K562 (cell line): ENCODE data around the gene GLTP. TPM values are rescaled to one million over a fixed set of nuclear protein-coding genes. Genes with fewer than 3 reads are reported as not detected.

Experiments used
- ARID2 ChIP-seq: fragments of 450-650 bp; IDR thresholded peaks from 2 replicates; pipeline ENCODE4 v1.6.1; 2017; ENCODE audit warnings: antibody characterized with exemption, mild to moderate bottlenecking
- CBFA2T2 ChIP-seq: fragments of 450-650 bp; conservative IDR thresholded peaks from 2 replicates; pipeline ENCODE4 v1.6.1; 2017; ENCODE audit warnings: mild to moderate bottlenecking
- HCFC1 ChIP-seq: IDR thresholded peaks from 2 replicates; pipeline ENCODE4 v1.6.1; 2012; ENCODE audit warnings: low read depth, low read length, improper control_type of control experiment
- MXI1 ChIP-seq: IDR thresholded peaks from 2 replicates; pipeline ENCODE4 v1.6.1; 2011; ENCODE audit warnings: low read depth, mild to moderate bottlenecking, improper control_type of control experiment, low read length
- NFXL1 ChIP-seq: fragments of 450-650 bp; formaldehyde crosslinking; IDR thresholded peaks from 2 replicates; pipeline ENCODE4 v1.4.0; 2021; ENCODE audit warnings: mild to moderate bottlenecking
- NONO ChIP-seq, 2 experiments: fragments of 200-400 bp in 1 of 2; fragments of 450-650 bp in 1 of 2; formaldehyde crosslinking in 1 of 2; IDR thresholded peaks; 2 replicates each; pipeline ENCODE4 v1.6.1; 2017; ENCODE audit warnings: low read depth in 2 of 2, mild to moderate bottlenecking in 2 of 2, moderate library complexity in 2 of 2, low read length in 1 of 2
- PCBP1 ChIP-seq: fragments of 200-400 bp; formaldehyde crosslinking; IDR thresholded peaks from 2 replicates; pipeline ENCODE4 v1.6.1; 2018; ENCODE audit warnings: mild to moderate bottlenecking, low read depth, low read length; ENCODE audit not compliant: poor library complexity, severe bottlenecking
- STAT5A ChIP-seq: IDR thresholded peaks from 2 replicates; pipeline ENCODE4 v1.6.1; 2012; ENCODE audit warnings: low read length, inconsistent platforms, borderline replicate concordance
- TFAM ChIP-seq: fragments of 250-450 bp; sonication (Bioruptor Pico); conservative IDR thresholded peaks from 2 replicates; pipeline ENCODE4 v1.5.0; 2021; ENCODE audit warnings: mild to moderate bottlenecking, moderate library complexity
- ZNF311 ChIP-seq: fragments of 250-450 bp; sonication (Bioruptor Pico); IDR thresholded peaks from 2 replicates; pipeline ENCODE4 v1.4.0; 2020; ENCODE audit warnings: mild to moderate bottlenecking, moderate library complexity
- ZNF324 ChIP-seq: fragments of 250-450 bp; sonication (Bioruptor Pico); IDR thresholded peaks from 2 replicates; pipeline ENCODE4 v1.4.0; 2020; ENCODE audit warnings: mild to moderate bottlenecking
- ZNF444 ChIP-seq: fragments of 250-450 bp; sonication (Bioruptor Pico); IDR thresholded peaks from 2 replicates; pipeline ENCODE4 v1.4.0; 2020; ENCODE audit warnings: mild to moderate bottlenecking, moderate library complexity
- polyA plus RNA-seq, 8 experiments: library from polyadenylated mRNA; depleted of rRNA in 4 of 8; stranded (reverse) in 5 of 8; unstranded in 3 of 8; fragments of >200 nt; fragmentation: Nextera tagmentation in 2 of 8; fragmentation: Illumina TruSeq in 1 of 8; extraction: Ambion mirVana in 2 of 8; extraction: Trizol in 1 of 8; gene quantifications; 2 replicates each; pipeline versions ENCODE4 v1.2.1 to v1.2.3, GENCODE V29; 2011 to 2014; ENCODE audit warnings: inconsistent platforms in 1 of 8, missing spikeins in 1 of 8
- total RNA-seq, 7 experiments: library from RNA; depleted of rRNA in 6 of 7; stranded (reverse); fragments of >200 nt in 6 of 7; fragmentation: Illumina TruSeq in 2 of 7; extraction: Trizol in 2 of 7; gene quantifications; 2 replicates each; pipeline versions ENCODE4 v1.2.1 to v1.2.3, GENCODE V29; 2011 to 2021; ENCODE audit warnings: low replicate concordance in 1 of 7
- TF ChIP-seq, protein P1 (sequence below), 2 experiments: IDR thresholded peaks in 1 of 2; conservative IDR thresholded peaks in 1 of 2; 2 replicates each; pipeline ENCODE4 v1.6.1; 2016; ENCODE audit warnings: low read depth in 2 of 2, mild to moderate bottlenecking in 1 of 2, missing compliant biosample characterization in 1 of 2, missing genetic modification characterization in 1 of 2, moderate library complexity in 1 of 2
- TF ChIP-seq, protein P2 (sequence below): fragments of 250-450 bp; sonication (Bioruptor Pico); IDR thresholded peaks from 2 replicates; pipeline ENCODE4 v1.5.0; 2020; ENCODE audit warnings: mild to moderate bottlenecking, borderline replicate concordance
- TF ChIP-seq, protein P3 (sequence below): fragments of 250-450 bp; sonication (Bioruptor Pico); IDR thresholded peaks from 2 replicates; pipeline ENCODE4 v1.5.0; 2020; ENCODE audit warnings: mild to moderate bottlenecking
- TF ChIP-seq, protein P4 (sequence below): fragments of 150-350 bp; IDR thresholded peaks from 2 replicates; pipeline ENCODE4 v1.6.1; 2014; ENCODE audit warnings: low read depth, mild to moderate bottlenecking, low read length, borderline replicate concordance

Gene GLTP
- total and polyA plus RNA-seq, 9 of the 15 experiments (the other 6 are each of a cell fraction or from before 2014, with no cell fraction given), result 4.4 to 8.3 (median 6.1) TPM

GRCh38 chr12:109880043-109880931 lies at the start of gene GLTP (continued):
- TF ChIP-seq, protein P1, sequence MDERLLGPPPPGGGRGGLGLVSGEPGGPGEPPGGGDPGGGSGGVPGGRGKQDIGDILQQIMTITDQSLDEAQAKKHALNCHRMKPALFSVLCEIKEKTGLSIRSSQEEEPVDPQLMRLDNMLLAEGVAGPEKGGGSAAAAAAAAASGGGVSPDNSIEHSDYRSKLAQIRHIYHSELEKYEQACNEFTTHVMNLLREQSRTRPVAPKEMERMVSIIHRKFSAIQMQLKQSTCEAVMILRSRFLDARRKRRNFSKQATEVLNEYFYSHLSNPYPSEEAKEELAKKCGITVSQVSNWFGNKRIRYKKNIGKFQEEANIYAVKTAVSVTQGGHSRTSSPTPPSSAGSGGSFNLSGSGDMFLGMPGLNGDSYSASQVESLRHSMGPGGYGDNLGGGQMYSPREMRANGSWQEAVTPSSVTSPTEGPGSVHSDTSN (CRISPR knock-in tag; IDR thresholded peaks at IDR 0.05; ENCODE audit: low read depth), result no peak
- TF ChIP-seq, protein P1 (tag; conservative IDR thresholded peaks at IDR 0.05; ENCODE audit: low read depth), result no peak
- TF ChIP-seq PCBP1 (no peak), ARID2 (no peak), STAT5A (no peak), MXI1 (no peak), NFXL1 (CRISPR knock-in tag) (no peak), CBFA2T2 (no peak), TFAM (CRISPR knock-in tag) (no peak), ZNF444 (CRISPR knock-in tag) (no peak), NONO (IDR thresholded peaks at IDR 0.05; ENCODE audit: low read depth in 2 of 2, low read length in 1 of 2) (0 out of 4 replicates have a peak, but pooled peaks of 1 of the 2 experiments have one; percentile 62), ZNF324 (CRISPR knock-in tag) (no peak), ZNF311 (CRISPR knock-in tag) (no peak), HCFC1 (peak; percentile 72)
- TF ChIP-seq, protein P2, sequence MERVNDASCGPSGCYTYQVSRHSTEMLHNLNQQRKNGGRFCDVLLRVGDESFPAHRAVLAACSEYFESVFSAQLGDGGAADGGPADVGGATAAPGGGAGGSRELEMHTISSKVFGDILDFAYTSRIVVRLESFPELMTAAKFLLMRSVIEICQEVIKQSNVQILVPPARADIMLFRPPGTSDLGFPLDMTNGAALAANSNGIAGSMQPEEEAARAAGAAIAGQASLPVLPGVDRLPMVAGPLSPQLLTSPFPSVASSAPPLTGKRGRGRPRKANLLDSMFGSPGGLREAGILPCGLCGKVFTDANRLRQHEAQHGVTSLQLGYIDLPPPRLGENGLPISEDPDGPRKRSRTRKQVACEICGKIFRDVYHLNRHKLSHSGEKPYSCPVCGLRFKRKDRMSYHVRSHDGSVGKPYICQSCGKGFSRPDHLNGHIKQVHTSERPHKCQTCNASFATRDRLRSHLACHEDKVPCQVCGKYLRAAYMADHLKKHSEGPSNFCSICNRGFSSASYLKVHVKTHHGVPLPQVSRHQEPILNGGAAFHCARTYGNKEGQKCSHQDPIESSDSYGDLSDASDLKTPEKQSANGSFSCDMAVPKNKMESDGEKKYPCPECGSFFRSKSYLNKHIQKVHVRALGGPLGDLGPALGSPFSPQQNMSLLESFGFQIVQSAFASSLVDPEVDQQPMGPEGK, result no peak
- TF ChIP-seq, protein P3, sequence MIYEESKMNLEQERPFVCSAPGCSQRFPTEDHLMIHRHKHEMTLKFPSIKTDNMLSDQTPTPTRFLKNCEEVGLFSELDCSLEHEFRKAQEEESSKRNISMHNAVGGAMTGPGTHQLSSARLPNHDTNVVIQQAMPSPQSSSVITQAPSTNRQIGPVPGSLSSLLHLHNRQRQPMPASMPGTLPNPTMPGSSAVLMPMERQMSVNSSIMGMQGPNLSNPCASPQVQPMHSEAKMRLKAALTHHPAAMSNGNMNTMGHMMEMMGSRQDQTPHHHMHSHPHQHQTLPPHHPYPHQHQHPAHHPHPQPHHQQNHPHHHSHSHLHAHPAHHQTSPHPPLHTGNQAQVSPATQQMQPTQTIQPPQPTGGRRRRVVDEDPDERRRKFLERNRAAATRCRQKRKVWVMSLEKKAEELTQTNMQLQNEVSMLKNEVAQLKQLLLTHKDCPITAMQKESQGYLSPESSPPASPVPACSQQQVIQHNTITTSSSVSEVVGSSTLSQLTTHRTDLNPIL (CRISPR knock-in tag), result no peak
- TF ChIP-seq, protein P4, sequence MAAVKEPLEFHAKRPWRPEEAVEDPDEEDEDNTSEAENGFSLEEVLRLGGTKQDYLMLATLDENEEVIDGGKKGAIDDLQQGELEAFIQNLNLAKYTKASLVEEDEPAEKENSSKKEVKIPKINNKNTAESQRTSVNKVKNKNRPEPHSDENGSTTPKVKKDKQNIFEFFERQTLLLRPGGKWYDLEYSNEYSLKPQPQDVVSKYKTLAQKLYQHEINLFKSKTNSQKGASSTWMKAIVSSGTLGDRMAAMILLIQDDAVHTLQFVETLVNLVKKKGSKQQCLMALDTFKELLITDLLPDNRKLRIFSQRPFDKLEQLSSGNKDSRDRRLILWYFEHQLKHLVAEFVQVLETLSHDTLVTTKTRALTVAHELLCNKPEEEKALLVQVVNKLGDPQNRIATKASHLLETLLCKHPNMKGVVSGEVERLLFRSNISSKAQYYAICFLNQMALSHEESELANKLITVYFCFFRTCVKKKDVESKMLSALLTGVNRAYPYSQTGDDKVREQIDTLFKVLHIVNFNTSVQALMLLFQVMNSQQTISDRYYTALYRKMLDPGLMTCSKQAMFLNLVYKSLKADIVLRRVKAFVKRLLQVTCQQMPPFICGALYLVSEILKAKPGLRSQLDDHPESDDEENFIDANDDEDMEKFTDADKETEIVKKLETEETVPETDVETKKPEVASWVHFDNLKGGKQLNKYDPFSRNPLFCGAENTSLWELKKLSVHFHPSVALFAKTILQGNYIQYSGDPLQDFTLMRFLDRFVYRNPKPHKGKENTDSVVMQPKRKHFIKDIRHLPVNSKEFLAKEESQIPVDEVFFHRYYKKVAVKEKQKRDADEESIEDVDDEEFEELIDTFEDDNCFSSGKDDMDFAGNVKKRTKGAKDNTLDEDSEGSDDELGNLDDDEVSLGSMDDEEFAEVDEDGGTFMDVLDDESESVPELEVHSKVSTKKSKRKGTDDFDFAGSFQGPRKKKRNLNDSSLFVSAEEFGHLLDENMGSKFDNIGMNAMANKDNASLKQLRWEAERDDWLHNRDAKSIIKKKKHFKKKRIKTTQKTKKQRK, result no peak
